GM12875 (cell line): ENCODE data around the gene CD3D.

Experiments used
- H3K4me3 ChIP-seq: one replicate; pipeline ENCODE4 v1.5.1; 2011; ENCODE audit warnings: low read depth, low read length, control low read depth
- CTCF ChIP-seq: IDR thresholded peaks from 2 replicates; pipeline ENCODE4 v1.5.1; 2011; ENCODE audit warnings: low read depth, mild to moderate bottlenecking, control low read depth, inconsistent platforms, low read length, moderate library complexity, borderline replicate concordance; ENCODE audit not compliant: insufficient read depth

Gene CD3D

DNA sequence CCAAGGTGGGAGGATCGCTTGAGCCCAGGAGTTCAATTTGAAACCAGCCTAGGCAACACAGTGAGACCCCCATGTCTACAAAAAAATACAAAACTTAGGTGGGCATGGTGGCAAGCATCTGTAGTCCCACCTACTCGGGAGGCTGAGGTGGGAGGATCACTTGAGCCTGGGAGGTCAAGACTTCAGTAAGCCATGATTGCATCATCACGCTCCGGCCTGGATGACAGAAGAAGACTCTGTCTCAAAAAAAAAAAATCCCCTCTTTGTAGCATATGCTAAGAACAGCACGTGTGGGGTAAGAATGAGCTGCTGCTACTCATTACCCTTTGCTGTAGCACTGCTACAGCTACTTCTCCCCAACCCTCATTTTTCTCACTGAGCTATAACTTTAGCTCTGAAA, 31.4 kb upstream of the CD3D start:
- H3K4me3 ChIP-seq, result no peak overlapping the region
- no peak for TF ChIP-seq CTCF

GRCh38 chr11:118373263-118373662, 30.8 kb upstream of the CD3D start:
- no peak for TF ChIP-seq CTCF
- H3K4me3 ChIP-seq, result no peak overlapping the region

GRCh38 chr11:118370774-118371173, 28.3 kb upstream of the CD3D start:
- TF ChIP-seq CTCF, result no peak
- H3K4me3 ChIP-seq, result no peak overlapping the region

GRCh38 chr11:118366287-118366686, 23.8 kb upstream of the CD3D start:
- TF ChIP-seq CTCF, result no peak
- H3K4me3 ChIP-seq, result no peak overlapping the region

DNA sequence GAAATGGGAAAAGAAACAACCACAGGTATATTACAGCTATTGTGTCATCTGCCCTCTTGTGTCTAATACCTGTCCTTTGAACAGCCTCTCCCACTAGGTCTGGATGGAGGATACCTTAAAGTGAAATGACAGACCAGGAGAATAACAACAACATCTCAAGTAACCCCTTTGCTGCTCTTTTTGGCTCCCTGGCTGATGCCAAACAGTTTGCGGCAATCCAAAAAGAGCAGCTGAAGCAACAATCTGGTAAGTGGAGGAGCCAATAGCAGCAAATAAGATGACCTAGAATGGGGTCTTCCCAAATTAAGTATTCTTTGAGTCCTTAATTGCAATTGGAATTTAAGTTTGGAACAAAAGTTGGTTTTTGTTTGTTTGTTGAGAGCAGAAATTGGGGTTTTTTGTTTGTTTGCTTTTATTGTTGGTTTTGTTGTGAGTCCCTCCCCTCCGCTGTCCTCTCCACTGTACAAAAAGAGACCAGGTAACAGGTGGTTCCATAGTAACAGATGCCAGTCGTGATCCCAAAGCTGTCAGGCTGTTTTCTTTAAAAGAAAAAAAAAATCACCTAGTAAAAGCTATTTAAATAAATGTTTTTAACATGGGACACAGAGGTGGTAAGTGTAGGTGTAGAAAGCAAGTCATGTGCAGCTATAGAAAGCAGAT, 22.6 kb upstream of the CD3D start:
- no peak overlapping the region for H3K4me3 ChIP-seq
- no peak for TF ChIP-seq CTCF

DNA sequence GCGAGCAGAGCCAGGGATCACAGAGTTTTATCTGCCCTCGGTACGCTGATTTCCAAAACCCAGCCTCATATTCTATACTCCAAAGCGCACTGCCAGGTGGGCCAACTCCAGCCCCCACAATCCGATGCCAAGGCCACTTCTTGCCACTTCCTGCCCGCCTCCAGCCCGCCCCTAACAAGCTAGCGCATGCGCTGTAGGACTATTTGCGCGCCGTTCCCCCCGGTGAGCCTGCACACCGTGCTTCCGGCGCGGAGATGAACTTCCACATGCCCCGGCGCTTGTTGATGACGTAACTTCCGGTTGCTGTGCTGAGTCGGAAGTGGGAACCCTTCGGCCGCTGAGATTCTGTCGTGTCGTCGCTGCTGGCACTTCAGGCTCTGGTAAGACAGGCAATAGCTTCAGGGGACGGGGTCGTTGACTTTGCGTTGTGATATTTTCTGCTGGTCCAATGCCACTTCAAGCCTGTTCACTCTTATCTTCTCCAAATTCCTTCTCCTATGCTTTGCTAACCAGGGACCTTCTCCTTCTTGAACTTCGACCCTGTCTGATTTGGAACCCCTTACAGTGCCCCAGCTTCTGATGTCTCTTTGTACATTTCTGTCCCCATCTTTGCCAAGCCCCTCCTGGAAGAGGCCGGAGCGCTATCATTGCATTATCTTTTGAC, 16.9 kb upstream of the CD3D start, which contains the start of gene UBE4A:
TSS of gene UBE4A (plus strand) at position 306 of the 664 bp plus-strand sequence. CDS start 5,481 bp downstream, outside the sequence.
- no peak for TF ChIP-seq CTCF
- peak within 1 kb of the TSS; percentile 62 for H3K4me3 ChIP-seq

DNA sequence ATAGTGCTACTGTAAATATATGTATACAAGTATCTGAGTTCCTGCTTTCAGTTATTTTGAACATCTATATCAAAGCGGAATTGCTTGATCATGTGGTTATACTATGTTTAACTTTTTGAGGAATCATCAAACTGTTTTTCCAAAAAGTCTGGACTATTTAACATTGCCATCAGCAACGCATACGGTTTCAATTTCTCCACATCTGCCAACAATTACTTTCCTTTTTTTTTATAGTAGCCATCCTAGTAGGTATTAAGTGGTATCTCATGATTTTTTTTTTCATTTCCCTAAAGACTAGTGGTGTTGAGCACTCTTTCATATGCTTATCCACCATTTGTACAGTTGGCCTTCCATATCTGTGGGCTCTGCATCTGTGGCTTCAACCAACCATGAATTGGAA, 15.6 kb upstream of the CD3D start:
- no peak overlapping the region for H3K4me3 ChIP-seq
- no peak for TF ChIP-seq CTCF
